Stimulated activated CD4-positive, alpha-beta T cell treated with anti-CD3 and anti-CD28 coated beads, Interleukin-12 subunit alpha, Interleukin-12 subunit beta, amount 100 ng/mL, for 24 hours (primary cell): ENCODE measurements around the gene CUL3.

Source experiments
- DNase-seq, 2 experiments: peaks; one replicate each; pipeline ENCODE4 v3.0.0-alpha.2; 2020; ENCODE audit warnings: low read depth in 2 of 2

CUL3 gene

GRCh38 chr2:224427471-224427870 lies 157.7 kb downstream of the CUL3 start:
- no peak for DNase-seq

DNA sequence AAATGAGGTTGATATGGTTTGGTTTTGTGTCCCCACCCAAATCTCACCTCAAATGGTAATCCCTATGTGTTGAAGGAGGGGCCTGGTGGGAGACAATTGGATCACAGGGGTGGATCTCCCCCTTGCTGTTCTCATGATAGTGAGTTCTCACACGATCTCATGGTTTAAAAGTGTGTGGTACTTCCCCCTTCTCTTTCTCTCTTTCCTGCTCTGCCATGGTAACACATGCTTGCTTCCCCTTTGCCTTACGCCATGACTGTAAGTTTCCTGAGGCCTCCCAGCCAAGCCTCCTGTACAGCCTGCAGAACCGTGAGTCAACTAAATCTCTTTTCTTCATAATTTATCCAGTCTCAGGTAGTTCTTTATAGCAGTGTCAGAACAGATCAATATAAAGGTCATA lies 158.5 kb downstream of the CUL3 start:
- no peak for DNase-seq

DNA sequence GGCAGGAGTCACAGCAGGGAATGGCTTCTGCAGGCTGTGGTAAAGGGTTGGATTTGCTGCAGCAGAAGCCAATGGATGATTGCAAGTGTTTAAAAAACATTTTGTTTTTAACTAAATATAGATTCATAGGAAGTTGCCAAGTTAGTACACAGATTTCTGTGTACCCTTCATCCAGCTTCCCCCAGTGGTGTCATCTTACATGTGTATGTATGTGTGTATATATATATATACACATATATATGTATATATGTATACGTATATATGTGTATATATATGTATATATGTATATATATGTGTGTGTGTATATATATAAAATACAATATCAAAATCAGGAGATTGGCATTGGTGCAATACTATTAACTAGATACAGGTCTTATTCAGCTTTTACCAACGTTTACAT lies 164.1 kb downstream of the CUL3 start:
- no peak for DNase-seq
